Activated CD4-positive, alpha-beta T cell treated with anti-CD3 and anti-CD28 coated beads for 1 hour (primary cell): ENCODE measurements around the gene NOTCH4.
"Not testable (repeated sequence)": the region's sequence is repeated elsewhere in the genome, so short reads cannot be mapped to it uniquely, and the experiment has no call there.

Experiments
- DNase-seq: peaks from one replicate; pipeline ENCODE4 v3.0.0-alpha.2; 2020

The NOTCH4 gene

DNA sequence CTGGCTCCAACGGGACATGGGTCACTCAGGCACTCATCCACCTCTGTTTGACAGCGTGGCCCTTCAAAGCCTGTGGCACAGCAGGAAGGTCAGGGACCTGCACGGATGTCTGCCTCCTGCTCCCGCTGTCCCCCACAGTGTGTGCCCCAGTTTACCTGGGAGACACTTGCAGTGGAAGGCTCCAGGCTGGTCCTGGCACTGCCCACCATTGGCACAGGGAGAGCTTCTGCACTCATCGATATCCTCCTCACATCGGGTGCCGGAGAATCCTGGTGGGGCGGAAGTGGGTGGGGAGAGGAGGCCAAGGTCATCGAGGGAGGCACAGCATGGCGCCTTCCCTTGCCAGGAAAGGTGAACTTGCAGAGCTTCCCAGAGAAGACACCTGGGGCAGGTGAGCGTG, 6.9 kb downstream of the NOTCH4 start:
- DNase-seq, result no peak

DNA sequence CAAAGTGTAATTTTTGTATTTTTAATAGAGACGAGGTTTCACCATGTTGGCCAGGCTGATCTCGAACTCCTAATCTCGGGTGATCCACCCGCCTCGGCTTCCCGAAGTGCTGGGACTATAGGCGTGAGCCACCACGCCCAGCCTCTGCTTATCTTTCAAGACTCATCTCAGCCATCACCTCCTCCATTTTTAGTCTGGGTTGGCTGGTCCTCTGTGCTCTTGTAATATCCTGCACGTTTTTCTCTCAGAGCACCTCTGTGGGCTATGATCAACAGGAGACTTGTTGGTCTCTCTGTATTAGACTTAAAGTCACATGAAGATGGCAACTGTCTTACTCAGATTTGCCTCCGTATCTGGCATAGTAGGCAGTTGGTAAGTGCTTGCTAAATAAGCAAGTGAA, 7.6 kb downstream of the NOTCH4 start:
- DNase-seq, result no peak

- DNase-seq, result no peak
Measured at GRCh38 chr6:32215617-32216016, 8.2 kb downstream of the NOTCH4 start.

GRCh38 chr6:32214126-32214525, 9.7 kb downstream of the NOTCH4 start:
- no peak for DNase-seq

DNA sequence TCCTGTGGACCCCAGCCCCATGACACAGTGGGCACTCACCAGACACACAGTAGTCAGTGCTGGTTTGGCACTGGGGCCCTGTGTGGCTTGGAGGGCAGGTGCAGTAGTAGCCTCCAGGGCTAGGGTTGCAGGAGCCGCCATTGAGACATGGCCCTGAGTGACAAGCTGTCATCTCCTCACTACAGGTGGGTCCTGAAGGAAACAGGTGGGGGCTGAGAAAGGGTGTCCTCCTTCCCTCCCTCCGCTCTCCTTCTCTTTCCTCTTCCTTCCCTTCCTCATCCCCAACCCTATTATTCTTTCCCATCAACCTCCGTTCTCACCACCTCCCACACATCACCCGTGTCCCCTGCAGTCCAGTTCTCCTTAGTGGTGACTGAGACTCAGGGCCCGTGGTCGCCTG, 10.2 kb downstream of the NOTCH4 start:
- DNase-seq, result no peak

GRCh38 chr6:32212076-32212760, 11.6 kb downstream of the NOTCH4 start:
- DNase-seq, result no peak

- not testable (repeated sequence) for DNase-seq
Measured at GRCh38 chr6:32211432-32211831, 12.4 kb downstream of the NOTCH4 start.

- DNase-seq, result no peak
Measured at GRCh38 chr6:32210191-32210601, 13.7 kb downstream of the NOTCH4 start.

GRCh38 chr6:32208996-32209395, 14.9 kb downstream of the NOTCH4 start:
- DNase-seq, result no peak

DNA sequence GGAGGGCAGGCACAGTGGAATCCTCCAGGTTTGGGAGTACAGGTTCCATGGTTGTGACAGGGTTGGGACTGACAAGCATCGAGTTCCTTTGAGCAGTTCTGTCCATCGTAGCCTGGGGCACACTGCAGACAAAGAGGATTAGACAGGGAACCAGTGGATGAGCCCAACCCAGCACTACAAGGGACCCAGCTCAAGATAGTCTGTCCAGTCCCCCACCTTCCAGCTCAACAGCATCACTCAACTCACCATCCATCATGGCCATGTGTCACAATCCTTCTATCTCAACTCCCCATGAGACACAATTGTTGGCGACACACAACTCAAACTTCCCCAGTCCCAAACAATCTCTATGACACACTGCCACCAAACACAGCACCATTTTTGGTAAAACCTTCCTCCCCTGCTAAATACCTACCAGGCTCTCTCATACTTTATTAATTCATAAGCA, 19.6 kb downstream of the NOTCH4 start:
- no peak for DNase-seq

DNA sequence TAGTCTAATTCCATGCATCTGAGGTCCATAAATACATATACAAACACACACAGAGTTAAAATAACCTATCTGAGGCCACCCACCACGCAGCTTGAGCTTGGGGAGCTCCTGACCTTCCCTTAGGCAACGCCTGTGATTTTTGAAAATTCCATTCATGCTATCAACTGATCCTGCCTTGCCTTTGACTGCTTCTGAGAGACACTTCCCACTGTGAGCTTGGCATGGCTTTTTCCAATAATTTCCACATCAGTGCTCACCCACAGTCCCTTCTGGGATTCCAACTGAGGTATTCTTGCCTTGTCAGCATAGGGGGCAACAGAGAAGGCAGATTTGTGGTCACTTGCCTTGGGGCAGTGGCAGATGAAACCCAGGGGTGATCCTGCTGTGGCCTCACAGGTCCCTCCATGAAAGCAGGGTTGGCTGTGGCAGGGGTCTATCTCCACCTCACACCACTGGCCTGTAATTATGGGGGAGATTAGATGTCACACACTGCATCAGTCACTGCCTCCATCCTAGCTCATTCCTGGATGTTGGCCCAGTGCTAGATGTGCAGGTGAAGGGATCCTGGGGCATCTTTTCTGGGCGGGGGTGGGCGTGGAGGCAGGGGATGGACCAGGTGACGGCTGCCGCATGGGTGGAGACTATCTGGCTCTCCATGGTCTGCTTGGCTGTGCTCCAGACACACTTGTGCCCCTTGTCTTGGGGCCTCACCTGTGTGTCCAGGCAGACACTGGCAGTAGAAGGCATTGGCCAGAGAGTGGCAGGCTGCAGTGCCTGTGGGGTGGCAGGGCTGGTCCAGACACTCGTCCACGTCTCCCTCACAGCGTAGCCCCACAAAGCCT, 20.2 kb downstream of the NOTCH4 start:
- no peak for DNase-seq

- no peak for DNase-seq
Measured at GRCh38 chr6:32202186-32202585, 21.7 kb downstream of the NOTCH4 start.

GRCh38 chr6:32200711-32201475, 23.0 kb downstream of the NOTCH4 start:
- no peak for DNase-seq

- DNase-seq, result no peak
Measured at GRCh38 chr6:32198866-32199265, 25.0 kb downstream of the NOTCH4 start.

- DNase-seq, result no peak
Measured at GRCh38 chr6:32198345-32198696, 25.5 kb downstream of the NOTCH4 start.

GRCh38 chr6:32196682-32197616, 26.9 kb downstream of the NOTCH4 start:
- no peak for DNase-seq

DNA sequence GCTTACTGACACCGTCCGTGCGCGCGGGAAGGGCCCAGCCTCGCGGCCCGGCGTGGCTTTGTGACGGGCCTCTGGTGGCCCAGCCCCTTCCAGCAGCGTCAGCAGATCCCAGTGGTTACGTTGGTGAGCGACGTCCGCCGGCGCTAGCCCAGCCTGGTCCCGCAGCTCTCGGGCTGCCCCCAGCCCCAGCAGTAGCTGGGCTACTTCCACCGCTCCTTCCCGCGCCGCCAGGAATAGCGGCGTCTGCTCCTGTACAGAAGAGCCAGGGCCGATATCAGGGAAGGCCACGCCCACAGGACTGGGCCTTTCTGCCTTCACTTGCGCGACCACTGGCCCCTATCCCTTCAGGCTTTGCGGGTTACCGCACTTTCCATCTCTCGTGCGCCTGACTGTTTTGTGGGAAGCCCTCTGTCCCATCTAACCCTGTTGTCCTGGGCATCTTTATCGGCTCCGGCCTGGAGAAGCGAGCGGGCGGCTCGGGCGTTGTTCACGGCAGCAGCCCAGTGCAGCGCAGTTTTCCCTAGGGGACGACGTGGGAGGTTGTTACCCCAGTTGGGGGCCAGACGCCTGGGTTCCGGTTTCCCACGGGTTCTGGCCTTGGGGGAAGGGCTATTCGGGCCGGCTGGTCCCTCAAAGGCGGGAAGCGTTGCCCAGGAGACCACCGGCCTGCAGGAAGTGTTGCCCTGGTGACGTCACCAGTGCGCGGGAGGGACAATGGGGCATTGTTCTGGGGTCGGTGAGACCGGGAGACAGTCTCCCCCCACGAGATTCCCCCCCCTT, 27.8 kb downstream of the NOTCH4 start:
- peak; percentile 37 for DNase-seq

GRCh38 chr6:32195652-32195901, 28.3 kb downstream of the NOTCH4 start:
- DNase-seq, result peak; percentile 99

- DNase-seq, result no peak
Measured at GRCh38 chr6:32194825-32195651, 28.8 kb downstream of the NOTCH4 start.

- no peak for DNase-seq
Measured at GRCh38 chr6:32194388-32194787, 29.5 kb downstream of the NOTCH4 start.

DNA sequence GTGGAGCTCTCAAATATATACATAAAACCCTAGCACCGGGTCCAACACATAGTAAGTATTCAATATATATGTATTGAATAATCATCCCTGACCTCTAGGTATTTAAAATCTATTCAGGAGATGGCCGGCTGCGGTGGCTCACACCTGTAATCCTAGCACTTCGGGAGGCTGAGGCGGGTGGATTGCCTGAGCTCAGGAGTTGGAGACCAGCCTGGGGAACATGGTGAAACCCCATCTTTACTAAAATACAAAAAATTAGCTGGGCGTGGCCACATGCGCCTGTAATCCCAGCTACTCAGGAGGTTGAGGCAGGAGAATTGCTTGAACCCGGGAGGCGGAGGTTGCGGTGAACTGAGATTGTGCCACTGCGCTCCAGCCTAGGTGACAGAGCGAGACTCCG, 30.8 kb downstream of the NOTCH4 start:
- DNase-seq, result not testable (repeated sequence)
